Endometrium (tissue), 2 donors: Measurements from ENCODE around the gene ANO1.

ENCODE experiments used
- FAIRE-seq: peaks from 2 replicates; lab custom pipeline; 2012; peaks lifted over from hg19 to GRCh38; lab: Jason Lieb, UNC
- donor health status: control.
- donor health status: control.

Gene ANO1

DNA sequence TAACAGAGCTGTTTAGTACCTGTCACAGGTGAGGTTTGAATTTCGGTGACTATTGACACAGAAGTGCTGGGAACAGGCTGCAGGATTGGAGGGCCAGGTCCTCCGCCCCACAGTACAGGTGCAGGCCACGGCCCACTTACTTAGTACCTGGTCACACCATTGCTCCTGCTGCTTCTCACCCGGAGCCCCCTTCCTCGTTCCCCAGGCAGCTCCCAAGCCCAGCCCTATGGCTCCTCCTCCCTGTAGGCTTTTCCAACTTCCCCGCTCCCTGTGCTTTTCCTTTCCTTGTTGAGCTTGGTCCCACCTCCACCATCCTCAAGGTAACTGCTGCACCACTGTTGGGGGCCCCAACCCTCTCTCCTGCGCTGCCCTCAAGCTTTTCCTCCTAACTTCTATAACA, 27.9 kb upstream of the ANO1 start:
- FAIRE-seq: no peak

DNA sequence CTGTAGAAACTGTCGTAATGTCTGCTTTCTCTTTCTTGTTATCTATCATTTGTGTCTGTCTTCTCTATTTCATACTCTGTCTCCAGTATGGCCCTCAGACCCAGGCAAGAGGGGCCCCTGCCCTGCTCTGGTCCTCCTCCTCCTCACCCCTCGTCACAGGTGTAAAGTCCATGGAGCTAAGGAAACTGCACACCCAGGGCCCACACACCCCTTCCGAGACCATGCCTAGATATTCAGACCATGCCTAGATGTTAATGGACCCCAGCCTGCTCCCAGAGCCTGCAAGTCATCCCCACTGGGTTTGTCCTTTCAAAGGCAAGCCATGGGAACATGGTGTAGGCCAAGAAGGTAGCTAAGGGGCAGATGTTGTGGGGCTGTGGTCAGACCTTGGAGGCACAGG, 24.1 kb upstream of the ANO1 start:
- no peak for FAIRE-seq

DNA sequence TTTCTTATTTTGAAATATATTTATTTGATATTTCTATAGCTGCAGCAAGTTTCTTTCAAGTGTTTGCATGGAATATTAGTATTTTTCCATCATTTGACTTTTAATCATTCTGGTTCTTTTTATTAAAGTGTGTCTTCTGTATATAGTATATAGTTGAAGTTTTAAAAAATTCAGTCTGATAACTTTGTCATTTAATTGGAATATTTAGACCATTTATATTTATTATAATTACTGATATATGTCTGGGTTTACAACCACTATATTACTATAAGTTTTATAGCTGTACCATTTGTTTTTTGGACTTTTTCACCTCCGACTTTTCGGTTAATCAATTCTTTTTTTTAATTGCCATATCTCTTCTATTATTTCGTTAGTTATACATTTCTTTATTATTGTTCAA, 22.7 kb upstream of the ANO1 start:
- no peak for FAIRE-seq

DNA sequence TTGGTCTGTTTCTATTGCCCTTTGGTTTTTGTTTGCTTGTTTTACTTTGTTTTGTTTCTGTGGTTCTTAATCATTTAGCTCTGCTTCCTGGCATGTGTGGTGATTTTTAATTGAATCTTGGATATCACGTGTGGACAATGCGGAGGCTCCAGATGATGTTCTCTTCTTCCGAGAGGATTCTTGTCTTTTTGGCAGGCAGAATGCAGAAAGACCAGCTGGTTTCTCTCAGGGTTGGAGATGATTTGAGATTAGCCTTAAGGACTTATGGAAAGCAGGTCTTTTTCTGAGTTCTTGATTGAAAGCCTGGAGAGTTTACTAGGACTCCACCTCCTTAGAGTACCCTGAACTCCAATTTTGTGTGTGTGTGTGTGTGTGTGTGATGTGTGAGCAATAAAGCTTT, 21.0 kb upstream of the ANO1 start:
- peak; percentile 98 for FAIRE-seq

DNA sequence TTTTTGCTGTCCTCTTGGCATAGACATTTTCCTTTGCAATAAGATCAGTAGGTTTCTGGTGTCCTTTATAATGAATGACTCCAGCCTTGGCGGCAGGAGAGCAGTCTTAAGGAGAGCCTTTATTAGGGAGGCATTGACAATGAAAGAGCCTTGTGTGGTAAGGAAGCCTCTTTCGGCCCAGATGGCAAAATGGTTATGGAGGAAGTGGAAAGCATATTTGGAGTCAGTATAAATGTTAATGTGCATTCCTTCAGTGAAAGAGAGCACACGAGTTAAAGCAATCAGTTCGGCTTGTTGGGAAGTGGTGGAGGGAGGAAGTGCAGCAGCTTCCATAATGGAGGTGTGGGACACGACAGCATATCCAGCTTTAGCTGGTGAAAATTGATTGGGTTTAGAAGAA, 18.1 kb upstream of the ANO1 start:
- FAIRE-seq: no peak

DNA sequence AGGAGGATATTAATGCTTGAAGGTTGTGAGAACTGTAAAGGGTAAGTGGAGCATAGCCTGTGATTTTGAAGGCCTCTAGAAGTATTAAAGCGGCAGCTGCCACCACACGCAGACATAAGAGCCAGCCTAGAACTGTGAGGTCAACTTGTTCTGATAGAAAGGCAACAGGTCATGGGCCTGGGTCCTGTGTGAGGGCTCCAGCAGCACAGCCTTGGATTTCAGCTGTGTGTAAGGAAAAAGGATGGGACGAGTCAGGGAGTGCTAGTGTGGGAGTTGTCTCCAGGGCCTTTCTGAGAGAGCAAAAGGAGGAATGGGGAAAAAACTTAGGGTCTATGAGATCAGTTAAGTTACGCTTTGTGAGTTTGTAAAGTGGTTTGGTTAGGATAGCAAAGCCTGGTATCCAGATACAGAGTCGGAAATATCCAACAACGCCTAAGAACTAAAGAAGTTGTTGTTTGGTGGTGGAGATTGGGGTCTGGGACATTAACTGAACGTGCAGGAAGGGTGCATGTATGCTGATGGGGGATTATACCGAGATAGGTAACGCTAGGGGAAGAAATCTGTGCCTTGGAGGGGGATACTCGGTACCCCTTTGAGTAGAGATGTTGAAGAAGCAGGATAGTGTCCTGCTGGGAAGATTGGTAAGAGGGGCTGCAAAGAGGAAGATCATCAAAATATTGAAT, 17.4 kb upstream of the ANO1 start:
- FAIRE-seq: no peak

DNA sequence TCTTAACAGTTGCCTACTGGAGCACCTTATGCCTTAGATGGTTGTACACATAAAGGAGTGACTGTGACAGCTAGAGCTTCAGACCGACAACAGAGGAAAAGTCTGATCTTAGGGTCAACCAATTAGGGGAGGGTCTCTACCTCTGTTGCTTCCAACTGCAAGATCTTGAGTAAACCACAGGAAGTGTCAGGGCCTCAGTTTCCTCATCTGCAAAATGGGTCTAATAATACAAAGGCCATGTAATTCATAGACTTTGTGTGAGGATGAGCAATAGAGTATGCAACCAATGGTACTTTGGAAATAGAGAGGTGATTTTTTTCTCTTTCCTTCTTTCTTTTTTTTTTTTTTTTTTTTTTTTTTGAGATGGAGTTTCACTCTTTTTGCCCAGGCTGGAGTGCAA, 16.4 kb upstream of the ANO1 start:
- no peak for FAIRE-seq

DNA sequence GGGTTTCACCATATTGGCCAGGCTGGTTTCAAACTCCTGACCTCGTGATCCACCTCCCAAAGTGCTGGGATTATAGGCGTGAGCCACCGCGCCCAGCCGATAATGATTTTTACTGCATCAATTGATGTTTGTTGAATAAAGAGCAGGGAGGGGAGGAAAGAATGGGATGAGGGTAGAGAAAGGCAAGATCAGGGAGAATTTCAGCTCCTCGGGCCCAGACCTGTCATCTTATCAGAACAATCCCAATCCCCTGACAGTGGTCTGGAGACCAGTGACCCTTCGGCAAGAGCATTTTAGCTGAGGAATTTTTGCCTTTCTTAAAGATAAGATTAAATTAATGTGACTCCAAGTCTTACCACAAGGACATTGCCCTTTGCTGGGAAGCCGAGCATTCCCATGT, 15.0 kb upstream of the ANO1 start:
- FAIRE-seq: no peak

DNA sequence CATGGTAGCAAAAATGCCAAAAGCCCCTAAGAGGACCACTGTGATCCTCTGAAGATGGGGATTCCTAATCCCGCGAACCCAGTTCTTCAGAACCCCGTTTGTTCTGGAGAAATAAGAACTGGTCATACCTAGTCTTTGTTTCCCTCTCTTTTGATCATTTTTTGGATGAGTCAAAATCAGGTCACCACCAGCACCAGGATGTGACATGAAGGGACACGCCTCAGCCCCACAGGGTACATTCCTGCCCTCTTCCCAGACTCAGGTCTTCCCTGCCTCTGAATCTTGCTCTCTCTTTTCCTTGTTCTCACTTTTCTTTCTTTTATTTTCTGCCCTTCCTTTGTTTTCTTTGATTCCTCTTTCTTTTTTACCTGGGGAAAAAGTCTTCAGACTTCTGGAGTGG, 14.6 kb upstream of the ANO1 start:
- no peak for FAIRE-seq

DNA sequence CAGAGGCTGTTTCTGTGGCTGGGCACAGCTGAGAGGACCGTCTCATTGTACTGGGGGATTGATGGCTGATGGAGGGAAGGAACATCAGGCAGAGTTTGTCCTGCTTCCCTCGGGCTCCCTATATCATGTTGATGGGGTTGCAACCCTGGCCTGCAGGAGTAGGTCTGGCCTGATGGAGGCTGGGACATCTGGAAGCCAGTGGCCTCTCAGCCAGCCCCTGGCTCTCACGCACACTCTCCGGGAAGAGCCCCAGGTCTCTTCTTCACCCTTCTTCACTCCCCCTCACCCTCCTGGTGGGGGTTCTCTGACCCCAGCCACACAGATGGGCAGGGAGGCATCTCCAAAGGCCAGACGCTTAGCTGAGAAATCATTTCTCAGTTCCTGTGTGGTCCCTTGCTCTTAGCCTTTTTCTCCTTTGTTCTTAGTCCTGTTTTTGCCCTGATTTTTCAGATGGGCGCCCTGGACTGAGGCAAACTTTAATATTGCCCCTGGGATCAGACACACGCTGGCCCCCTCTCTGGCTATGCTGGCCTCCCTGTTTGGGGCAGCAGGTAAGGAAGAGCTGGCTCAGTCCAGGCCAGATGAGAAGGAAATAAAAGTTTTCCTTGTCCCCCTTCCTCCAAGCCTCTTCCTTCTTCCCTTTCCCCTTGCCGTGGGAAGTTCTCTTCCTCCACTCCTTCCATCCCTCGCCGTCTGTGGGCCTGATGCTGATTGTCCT, 13.9 kb upstream of the ANO1 start:
- FAIRE-seq: no peak

DNA sequence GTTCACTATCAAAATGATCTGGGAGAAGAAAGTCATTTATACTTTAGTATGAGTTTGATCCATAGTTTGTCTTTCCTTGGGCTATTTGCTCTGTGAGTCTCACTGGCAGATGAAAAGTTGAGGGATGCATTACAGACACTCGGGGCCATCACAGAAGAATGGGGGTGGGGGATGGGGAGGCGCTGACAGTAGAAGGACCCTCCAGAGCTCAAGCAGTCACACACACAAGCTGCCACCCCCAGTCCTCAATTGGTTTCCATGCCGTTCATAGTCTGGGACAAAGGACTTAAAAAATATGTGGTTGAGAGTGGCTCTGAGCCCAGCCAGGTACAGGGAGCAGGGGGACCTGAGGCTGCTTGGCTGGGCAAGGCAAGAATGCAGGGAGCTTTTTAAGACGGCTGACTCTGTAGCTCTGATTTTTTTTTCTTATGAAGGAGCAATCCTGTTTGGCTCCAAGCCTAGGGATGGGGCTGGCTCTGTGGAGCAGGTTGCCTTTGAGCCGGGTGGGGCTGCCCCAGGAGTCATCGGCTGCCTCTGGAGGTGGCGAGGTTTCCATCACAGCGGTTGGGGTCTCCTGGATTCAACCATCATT, 13.3 kb upstream of the ANO1 start:
- no peak for FAIRE-seq

DNA sequence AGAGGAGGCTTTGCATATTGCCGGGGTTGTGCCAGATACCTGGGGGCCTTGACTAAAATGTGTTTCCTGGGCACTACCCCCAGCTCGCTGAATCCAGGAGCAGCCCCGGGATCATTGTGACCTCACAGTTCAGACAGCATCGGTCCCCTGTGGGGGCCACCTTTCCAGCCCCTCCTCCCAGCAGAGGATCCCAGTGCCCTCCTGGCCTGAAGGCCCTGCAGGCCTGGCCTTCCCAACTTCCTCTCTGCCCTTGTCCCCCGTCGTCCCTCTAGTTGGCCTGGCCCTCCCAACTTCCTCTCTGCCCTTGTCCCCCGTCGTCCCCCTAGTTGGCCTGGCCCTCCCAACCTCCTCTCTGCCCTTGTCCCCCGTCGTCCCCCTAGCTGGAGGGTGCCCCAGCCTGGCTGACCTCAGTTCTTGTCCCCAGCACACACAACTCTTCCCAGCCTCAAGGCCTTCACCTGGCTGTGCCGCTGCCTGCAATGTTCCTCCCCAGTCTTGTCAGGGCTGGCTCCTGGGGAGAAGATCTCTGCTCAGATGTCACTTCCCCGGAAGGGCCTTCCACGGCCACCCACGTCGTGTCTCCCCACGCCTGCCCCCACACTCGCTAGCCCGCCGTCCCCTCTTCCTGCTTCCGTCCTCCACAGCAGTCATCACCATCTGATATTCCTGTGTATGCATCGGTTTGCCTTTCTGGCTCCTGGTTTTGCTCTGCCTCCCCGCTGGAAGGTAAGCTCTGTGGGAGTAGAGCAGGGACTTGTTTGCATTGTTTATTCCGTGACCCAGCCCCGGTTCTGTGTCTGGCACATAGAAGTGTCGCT, 12.6 kb upstream of the ANO1 start:
- FAIRE-seq: no peak

DNA sequence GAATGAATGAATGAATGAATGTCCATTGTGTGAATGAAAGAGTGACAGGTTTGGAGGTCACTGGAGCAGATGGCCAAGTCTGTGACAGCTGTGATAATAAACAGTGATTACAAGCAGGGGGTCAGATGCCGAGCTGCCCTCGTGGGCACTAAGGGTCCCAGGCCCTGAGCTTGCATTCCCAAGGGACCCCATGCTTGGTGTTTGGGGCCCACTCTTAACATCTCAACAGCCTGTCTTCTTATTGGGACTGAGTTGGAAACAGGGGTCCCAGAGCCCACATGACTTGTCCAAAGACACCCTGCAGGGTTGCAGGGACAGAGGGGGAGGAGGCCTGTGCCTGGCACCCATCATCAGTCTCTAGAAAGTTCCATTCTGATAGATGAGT, 12.0 kb upstream of the ANO1 start:
- no peak for FAIRE-seq

DNA sequence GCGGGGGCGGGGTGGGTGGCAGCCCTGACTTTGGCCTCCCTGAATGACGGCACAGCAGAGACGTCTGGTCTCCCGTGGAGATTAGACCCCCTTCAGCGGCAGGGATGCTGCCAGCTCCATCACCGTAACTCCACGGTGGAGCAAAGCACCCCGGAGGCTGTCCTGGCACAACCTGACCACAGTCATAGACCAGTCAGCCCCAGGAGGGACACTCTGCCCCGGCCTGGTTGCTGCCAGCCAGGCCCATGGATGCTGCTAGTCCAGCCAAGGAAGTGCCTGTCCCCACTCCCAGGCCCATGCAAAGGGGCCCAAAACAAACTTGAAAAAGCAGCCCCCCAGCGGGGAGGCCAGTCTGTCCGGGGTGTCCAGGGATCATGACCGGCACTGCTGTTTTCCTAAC, 11.5 kb upstream of the ANO1 start:
- FAIRE-seq: no peak

DNA sequence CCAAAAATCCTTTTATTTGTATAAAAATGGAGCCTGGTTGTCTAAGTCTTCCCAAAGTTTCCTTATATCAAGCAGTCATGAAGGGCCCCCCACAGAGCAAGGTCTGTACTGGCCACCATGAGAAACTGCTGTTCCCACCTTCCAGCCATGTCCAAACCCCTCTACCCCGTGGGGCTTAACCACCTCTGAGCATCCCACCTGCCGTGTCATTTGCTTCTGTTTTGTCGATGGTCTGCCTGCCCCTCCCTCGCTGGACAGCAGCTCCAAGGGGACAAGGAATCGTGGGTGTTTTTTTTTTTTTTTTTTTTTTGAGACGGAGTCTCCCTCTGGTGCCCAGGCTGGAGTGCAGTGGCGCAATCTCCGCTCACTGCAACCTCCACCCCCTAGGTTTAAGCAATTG, 11.1 kb upstream of the ANO1 start:
- no peak for FAIRE-seq

DNA sequence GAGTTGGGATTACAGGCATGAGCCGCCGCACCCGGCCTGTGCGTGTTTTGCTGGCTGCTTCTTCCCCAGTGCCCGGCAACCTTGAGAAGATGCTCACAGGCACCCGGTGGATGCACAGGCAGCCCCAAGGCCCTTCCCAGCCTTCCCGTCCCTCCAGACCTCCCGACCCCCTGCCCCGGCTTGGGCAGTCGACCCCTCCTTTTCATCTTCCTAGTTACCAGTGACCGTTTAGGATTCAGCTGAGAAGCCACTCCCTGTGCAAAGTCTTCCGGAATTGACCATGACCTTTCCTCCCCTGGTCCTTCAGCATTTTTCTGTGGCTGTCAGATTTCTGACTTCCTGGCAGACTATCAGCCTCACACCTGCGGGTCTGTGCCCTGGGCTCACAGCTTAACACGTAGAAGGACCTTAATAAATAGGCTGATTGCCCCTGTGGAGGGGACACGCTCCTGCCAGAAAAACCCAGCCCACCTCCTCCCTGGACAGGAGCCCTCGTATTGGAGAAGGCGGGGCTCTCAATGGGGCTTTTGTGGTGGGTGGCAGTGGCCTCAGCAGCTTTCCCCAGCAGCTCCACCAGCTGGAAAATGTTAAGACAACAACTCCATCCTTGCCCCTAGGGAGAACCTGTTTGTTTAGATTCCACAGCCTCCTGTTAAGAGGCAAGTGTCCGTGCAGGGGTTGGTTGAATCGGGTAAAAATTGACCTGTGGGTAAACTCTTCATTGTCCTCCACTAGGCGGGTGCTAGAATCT, 10.4 kb upstream of the ANO1 start:
- FAIRE-seq: no peak

DNA sequence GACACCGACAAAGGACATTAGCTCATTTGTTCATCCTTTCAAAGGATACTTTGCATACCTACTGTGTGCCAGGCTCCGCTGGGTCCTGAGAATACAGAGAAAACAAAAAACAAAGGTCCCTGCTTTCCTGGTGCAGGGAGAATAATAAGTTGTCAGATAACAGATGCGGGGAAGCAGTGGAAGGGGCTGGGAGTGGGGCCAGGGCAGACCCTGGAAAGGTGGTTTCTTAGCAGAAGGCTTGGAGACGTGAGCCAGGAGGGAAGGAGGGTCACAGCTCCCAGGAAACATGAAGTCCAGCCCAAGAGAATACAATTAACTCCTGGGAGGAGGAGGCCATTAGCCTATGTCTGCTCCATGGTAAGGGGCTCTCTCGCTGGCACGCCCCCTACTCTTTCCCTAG, 9.8 kb upstream of the ANO1 start:
- no peak for FAIRE-seq

DNA sequence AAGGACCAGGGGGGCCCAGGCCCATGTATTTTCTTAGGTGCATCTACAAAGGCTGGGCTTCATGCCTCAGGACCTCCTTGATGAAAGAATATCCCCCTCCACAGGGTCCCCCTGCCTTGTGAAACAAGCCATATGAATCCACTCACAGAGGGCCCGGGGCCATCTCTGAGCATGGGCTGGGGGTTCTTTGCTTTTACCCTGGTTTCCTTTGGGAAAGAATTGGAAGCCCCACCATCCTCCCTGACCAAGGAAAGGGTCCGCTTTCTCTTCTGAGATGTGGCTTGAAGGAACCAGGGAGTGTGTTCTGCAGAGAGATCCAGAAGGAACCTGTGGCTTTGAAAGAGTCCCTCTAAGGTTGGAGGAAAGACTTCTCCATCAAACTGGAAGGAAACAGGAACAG, 9.2 kb upstream of the ANO1 start:
- FAIRE-seq: no peak

DNA sequence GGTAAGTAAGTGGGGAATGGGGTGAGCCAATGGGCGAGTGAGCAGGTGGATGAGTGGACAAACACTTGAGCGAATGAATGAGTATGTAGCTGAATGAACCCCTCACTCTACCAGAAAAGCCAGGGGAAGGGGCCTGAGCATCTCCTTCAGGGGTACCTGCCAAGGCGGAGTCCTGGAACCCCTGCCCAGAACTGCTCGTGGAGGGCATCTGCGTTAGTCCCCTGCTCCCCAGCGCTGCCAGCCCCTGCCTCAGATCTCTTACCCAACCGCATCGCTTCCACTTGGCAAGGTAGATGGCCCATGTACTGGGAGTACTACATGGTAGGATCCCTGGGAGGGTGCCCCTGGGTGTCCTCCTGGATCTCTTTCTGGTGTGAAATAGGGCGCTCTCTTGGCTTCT, 7.4 kb upstream of the ANO1 start:
- FAIRE-seq: no peak

DNA sequence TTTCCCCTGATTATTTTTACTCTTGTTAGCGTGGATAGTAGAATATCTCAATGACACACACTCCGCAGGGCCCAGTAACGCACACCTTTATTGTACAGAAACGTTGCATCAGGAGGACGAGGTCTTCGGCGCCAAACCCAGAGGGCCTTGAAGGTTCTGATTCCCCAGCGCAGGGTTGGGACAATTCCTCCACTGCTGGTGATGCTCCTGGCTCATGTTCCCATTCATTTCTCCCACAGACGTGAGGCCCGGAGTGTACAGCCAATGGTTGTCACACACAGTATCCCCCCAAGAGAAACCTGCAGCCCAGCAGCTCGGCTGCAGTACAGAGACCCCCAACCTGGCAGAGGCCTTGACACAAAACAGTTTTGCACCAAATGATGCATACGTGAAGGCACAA, 6.1 kb upstream of the ANO1 start:
- FAIRE-seq: no peak

DNA sequence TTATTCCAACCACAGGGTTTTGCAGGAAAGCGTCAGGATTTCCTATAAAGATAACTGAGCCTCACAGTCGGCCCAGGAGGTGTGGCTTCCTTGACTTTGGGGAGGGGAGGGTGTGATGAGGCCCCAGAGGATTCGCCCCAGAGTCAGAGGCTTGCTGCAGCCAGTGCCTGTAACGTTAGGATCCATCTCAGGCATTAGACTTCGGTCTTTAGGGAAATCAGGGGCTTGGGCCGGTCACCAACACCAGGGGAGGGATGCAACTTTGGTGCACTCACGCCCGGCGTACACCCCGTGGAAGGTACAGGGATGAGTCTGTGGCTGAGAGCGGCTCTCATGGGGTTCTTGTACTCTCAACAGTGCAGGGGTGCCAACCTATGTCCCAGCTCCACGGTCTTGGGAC, 5.7 kb upstream of the ANO1 start:
- no peak for FAIRE-seq
